ENCODE measurements around the gene GRIK4.

DNA sequence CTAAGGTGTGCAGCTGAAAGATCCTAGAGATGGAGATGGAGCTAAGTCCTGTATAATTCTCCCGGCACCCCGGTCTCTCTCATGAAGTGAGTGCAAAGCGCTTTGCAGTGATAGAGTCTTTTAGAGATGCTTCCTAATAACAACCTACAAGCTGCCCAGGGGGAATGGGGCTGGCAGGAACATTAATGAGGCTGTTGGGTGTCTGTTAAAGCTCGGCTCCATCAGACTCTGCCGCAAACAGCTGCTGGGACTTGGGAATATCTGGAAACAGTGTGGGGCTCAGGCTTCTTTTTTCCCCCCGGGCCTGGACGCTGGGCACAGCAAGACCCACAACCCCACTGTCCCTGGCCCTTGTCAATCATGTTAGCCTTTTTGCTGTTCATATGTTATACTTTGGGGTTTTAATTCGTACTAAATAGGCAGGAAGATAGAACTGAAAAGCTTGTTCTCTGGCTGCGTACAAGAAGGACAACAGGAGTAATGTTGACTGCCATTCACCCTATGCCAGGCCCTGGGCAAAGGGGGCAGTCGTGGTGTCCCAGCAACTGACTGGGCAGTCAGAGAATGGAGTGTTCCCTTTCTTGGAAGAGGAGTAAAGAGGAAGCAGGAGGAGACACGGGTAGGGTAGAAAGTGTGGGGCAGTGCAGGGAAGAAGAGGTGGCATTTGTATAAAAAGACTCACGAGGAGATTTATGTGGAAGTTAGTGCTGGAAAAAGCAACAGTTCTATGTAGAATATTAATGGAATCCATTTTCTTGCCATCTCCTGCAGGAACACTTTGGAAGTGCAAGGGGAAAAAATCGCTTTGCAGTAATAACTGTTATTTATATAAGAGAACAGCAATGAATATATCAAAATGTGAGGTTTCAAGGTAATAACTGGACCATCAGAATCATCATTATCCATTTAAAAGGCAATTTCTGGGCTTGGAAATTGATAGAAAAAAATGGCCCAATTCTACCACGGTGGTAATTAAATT, 232.8 kb downstream of the GRIK4 start:
- no peak for TF ChIP-seq CTCF (IDR thresholded peaks at IDR 0.05)
- TF ChIP-seq, protein P1, sequence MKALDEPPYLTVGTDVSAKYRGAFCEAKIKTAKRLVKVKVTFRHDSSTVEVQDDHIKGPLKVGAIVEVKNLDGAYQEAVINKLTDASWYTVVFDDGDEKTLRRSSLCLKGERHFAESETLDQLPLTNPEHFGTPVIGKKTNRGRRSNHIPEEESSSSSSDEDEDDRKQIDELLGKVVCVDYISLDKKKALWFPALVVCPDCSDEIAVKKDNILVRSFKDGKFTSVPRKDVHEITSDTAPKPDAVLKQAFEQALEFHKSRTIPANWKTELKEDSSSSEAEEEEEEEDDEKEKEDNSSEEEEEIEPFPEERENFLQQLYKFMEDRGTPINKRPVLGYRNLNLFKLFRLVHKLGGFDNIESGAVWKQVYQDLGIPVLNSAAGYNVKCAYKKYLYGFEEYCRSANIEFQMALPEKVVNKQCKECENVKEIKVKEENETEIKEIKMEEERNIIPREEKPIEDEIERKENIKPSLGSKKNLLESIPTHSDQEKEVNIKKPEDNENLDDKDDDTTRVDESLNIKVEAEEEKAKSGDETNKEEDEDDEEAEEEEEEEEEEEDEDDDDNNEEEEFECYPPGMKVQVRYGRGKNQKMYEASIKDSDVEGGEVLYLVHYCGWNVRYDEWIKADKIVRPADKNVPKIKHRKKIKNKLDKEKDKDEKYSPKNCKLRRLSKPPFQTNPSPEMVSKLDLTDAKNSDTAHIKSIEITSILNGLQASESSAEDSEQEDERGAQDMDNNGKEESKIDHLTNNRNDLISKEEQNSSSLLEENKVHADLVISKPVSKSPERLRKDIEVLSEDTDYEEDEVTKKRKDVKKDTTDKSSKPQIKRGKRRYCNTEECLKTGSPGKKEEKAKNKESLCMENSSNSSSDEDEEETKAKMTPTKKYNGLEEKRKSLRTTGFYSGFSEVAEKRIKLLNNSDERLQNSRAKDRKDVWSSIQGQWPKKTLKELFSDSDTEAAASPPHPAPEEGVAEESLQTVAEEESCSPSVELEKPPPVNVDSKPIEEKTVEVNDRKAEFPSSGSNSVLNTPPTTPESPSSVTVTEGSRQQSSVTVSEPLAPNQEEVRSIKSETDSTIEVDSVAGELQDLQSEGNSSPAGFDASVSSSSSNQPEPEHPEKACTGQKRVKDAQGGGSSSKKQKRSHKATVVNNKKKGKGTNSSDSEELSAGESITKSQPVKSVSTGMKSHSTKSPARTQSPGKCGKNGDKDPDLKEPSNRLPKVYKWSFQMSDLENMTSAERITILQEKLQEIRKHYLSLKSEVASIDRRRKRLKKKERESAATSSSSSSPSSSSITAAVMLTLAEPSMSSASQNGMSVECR (CRISPR knock-in tag; IDR thresholded peaks at IDR 0.05; ENCODE audit: borderline replicate concordance): no peak

Data from WTC11 (cell line).